IMR-90 (cell line): ENCODE measurements around the gene EPHA6.

Experiments
- CTCF ChIP-seq: conservative IDR thresholded peaks from 2 replicates; pipeline ENCODE4 v1.5.1; 2012; ENCODE audit warnings: mild to moderate bottlenecking, low read depth, low read length, improper control_type of control experiment
- RFX5 ChIP-seq: IDR thresholded peaks from 2 replicates; pipeline ENCODE4 v1.8.0; 2012; ENCODE audit warnings: low read depth, mild to moderate bottlenecking, low read length, moderate library complexity

DNA sequence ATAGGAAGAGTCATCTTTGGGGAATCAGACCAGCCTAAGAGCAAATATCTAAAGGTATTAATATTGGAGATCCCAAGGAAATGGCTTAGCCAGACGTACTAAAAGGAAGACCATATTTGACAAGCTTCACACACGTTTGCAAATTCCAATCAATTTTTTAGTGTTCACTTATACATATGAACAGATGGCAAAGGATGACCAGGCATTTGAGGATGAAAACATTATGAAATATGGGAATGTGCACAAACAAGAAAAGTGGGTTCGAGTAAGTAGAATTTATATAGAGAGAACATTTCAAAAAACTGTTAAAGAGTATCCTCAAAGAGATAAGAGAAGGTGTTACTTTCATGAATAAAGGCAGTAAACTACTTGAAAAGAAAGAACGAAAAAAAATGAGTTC lies 981.6 kb downstream of the EPHA6 start:
- TF ChIP-seq CTCF (no peak), RFX5 (no peak)
